GM19239 (cell line): ENCODE measurements around the gene TUBGCP5.
A peak's percentile ranks its signal among the peaks of the same experiment; 100 is the strongest.
"Not testable (repeated sequence)": the region's sequence is repeated elsewhere in the genome, so short reads cannot be mapped to it uniquely, and the experiment has no call there.

Experiments
- DNase-seq: peaks from one replicate; pipeline ENCODE4 v3.0.0; 2011; ENCODE audit warnings: low spot score; ENCODE audit not compliant: insufficient read length
- FAIRE-seq: peaks from 2 replicates; lab custom pipeline; 2011; peaks lifted over from hg19 to GRCh38; lab: Jason Lieb, UNC

TUBGCP5 gene

DNA sequence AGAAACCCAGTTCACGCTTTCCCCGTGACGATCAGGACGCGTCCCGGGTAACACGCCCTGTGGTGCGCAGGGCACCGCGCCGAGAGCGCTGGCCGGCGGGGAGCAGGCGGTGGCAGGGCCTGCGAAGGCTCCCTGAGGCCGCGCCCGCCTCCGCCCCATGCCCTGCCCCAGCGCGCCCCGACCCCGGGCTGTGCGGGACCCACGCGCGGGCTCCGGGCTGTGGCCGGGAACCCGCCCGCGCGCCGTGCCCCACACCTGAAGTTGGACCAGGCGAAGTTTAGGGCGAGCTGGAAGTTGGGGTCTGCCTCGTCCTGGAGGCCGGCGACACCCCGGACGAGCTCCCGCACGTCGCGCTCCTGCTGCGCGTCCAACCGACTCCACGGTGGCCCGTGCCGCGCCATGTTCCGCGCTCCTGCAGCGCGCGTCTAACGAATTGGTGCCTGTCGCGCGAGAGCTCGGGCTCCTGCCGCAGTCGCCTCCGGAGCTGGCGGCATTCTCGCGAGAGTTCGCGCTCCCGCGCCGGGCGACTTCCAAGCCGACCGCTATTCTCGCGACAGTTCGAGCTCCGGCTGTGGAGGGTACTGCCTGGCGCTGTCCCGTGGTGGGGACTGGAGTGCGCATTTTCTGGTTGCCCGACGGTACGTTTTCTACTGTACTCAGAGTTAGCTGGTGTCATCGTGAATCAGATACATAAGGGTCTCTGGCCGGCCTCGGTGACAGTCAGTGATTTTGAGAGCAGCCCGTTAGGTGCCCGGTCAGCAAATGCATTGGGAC, at the start of gene TUBGCP5:
TSS of gene TUBGCP5 (minus strand) at position 427 of the 774 bp plus-strand sequence. CDS start at position 401, 26 bp downstream.
- FAIRE-seq (no peak), DNase-seq (peak; percentile 98)

- no peak for DNase-seq
- no peak for FAIRE-seq
Measured at GRCh38 chr15:23083115-23083514, 43.7 kb upstream of the TUBGCP5 start.

GRCh38 chr15:23081996-23082737, 42.8 kb upstream of the TUBGCP5 start:
- not testable (repeated sequence) for DNase-seq, FAIRE-seq

GRCh38 chr15:23081271-23081670, 41.9 kb upstream of the TUBGCP5 start:
- FAIRE-seq (no peak), DNase-seq (no peak)

DNA sequence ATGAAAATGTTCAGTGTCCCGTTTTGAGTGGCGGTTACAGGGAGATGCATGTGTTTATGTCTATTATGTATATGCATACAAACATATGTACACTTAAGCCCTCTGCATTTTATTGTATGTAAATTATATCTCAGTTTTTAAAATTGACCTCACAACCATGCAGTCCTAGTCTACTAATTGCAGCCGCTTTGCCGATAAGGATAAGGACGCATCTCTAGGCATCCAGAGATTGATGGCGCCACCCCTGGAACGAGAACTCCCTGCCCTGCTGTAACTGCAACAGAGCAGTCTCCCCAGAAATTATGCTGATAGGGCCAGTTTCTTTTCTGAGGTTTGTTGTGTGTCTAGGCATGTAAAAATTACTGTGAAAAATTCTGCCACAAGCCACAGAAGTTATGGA, 40.4 kb upstream of the TUBGCP5 start:
- no peak for FAIRE-seq

GRCh38 chr15:23075927-23076326, 36.6 kb upstream of the TUBGCP5 start:
- DNase-seq (no peak), FAIRE-seq (no peak)

More for the DNA sequence above, 40.4 kb upstream of the TUBGCP5 start:
- no peak for DNase-seq

DNA sequence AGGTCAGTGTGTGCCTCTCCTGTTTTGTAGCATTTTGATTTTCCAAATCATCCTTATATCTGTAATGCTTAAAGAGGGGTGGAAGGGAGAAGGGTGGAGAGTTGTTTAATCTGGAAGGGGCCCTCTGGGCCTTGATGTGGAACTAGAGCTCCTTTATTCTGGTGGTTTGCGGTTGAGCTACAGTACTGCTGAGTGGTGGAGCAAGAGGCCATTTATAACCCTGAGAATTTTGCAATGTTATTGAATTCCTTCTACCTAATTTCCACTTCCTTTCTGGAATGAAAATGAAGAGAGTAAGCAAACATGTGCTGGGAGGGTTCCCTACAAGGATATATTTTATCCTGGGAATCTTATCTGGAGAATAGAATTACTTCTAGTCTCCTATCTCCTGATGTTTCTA, 35.3 kb upstream of the TUBGCP5 start:
- FAIRE-seq, result no peak
- no peak for DNase-seq

- FAIRE-seq, result no peak
- DNase-seq, result no peak
Measured at GRCh38 chr15:23073890-23074646, 34.7 kb upstream of the TUBGCP5 start.

GRCh38 chr15:23072633-23073032, 33.3 kb upstream of the TUBGCP5 start:
- FAIRE-seq, result no peak
- no peak for DNase-seq

- DNase-seq (no peak), FAIRE-seq (no peak)
Measured at GRCh38 chr15:23069496-23070166, 30.3 kb upstream of the TUBGCP5 start.

DNA sequence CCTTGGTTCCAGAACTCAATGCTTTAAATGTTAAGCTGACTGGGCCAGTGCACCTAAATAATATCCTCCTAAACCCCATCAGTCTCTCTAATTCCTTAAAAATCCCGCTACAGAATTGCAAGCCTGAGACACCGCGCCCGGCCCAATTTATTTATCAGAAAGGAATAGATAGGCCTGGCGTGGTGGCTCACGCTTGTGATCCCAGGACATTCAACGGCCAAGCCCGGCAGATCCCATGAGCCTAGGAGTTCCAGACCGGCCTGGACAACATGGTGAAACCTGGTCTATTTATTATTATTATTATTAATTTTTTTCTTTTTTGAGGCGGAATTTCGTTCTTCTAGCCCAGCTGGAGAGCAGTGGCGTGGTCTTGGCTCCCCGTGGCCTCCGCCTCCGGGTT, 28.0 kb upstream of the TUBGCP5 start:
- no peak for FAIRE-seq
- DNase-seq, result no peak

DNA sequence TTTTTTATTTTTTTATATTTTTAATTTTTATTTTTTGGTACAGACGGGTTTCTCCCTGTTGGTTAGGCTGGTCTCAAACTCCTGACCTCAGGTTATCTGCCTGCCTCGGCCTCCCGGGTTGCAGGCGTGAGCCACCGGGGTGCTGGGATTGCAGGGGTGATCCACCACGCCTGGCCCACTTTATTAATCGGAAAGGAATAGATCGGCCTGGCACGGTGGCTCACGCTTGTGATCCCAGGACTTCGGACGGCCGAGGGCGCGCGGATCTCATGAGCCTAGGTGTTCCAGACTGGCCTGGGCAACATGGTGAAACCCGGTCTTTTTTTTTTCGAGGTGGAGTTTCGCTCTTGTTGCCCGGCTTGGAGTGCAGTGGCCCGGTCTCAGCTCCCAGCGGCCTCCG, 26.5 kb upstream of the TUBGCP5 start:
- DNase-seq (no peak), FAIRE-seq (no peak)

- FAIRE-seq (no peak), DNase-seq (no peak)
Measured at GRCh38 chr15:23064156-23064555, 24.8 kb upstream of the TUBGCP5 start.

DNA sequence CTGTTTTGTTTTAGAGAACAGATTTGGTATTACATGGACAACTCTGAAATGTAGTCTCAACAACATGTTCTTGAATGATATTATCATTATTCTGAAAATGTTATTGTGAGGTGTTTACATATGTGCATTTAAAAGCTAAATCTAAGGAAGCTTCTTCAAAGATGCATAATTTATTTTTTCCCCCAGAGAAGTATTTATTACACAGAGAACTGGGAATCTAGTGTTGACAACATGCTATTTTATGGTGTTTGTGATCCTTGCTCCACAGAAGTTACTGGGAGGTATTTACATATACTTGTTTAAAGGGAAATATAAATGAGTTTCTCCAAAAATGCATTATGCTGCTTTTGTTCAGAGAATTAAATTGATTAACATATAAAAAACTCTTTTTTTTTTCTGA, 18.3 kb upstream of the TUBGCP5 start:
- no peak for DNase-seq
- no peak for FAIRE-seq

DNA sequence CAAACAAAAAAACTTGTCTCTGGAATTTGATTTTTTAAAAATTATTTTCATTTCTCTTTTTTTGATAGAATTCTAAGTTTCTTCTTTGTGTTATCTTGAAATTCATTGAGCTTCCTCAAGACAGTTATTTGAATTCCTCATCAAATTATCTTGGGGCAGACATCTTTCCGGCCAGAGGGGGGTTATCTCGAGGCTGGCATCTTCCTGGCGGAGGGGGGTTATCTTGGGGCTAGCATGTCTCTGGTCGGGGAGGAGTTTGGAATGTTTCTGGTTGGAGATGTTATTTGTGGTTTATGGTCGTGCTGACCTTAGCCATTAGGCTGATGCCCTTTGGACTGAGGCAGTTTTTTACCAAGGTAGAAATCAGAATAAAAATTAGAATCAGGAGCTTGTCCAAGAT, 15.9 kb upstream of the TUBGCP5 start:
- DNase-seq, result no peak
- FAIRE-seq, result no peak

DNA sequence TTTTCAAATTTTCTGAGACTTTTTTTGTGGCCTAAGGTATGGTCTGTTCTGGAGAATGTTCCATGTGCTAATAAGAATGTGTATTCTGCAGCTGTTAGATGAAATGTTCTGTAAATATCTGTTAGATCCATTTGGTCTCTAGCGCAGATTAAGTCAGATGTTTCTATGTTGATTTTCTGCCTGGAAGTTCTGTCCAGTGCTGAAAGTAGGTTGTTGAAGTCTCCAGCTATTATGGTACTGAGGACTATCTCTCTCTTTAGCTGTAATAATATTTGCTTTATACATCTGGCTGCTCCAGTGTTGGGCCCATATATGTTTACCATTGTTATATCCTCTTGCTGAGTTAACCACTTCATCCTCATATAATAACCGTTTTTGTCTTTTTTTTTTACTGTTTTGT, 13.2 kb upstream of the TUBGCP5 start:
- DNase-seq (no peak), FAIRE-seq (no peak)

- FAIRE-seq, result no peak
- no peak for DNase-seq
Measured at GRCh38 chr15:23050708-23051107, 11.3 kb upstream of the TUBGCP5 start.

DNA sequence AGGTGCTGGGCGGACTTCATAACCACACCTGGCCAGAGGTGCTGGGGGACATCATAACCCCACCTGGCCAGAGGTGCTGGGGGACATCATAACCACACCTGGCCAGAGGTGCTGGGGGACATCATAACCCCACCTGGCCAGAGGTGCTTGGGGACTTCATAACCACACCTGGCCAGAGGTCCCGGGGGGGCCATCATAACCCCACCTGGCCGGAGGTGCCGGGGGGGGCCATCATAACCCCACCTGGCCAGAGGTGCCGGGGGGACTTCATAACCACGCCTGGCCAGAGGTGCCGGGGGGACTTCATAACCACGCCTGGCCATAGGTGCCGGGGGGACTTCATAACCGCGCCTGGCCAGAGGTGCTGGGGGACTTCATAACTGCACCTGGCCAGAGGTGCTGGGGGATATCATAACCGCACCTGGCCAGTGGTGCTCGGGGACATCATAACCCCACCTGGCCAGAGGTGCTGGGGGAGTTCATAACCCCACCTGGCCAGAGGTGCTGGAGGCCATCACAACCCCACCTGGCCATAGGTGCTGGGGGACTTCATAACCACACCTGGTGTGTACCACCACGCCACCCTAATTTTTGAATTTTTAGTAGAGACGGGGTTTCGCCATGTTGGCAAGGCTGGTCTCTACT, 10.7 kb upstream of the TUBGCP5 start:
- DNase-seq (no peak), FAIRE-seq (no peak)

- not testable (repeated sequence) for FAIRE-seq, DNase-seq
Measured at GRCh38 chr15:23048572-23049282, 9.4 kb upstream of the TUBGCP5 start.
